NCI-H1105 treated with DMSO at 0.1 percent for 48 hours (cell line): ENCODE measurements around the gene HCST.
"Not testable (repeated sequence)": the region's sequence is repeated elsewhere in the genome, so short reads cannot be mapped to it uniquely, and the experiment has no call there.

ENCODE experiments used
- DNase-seq: peaks from one replicate; lab custom pipeline; 2025; lab: John Stamatoyannopoulos, UW

Gene HCST

DNA sequence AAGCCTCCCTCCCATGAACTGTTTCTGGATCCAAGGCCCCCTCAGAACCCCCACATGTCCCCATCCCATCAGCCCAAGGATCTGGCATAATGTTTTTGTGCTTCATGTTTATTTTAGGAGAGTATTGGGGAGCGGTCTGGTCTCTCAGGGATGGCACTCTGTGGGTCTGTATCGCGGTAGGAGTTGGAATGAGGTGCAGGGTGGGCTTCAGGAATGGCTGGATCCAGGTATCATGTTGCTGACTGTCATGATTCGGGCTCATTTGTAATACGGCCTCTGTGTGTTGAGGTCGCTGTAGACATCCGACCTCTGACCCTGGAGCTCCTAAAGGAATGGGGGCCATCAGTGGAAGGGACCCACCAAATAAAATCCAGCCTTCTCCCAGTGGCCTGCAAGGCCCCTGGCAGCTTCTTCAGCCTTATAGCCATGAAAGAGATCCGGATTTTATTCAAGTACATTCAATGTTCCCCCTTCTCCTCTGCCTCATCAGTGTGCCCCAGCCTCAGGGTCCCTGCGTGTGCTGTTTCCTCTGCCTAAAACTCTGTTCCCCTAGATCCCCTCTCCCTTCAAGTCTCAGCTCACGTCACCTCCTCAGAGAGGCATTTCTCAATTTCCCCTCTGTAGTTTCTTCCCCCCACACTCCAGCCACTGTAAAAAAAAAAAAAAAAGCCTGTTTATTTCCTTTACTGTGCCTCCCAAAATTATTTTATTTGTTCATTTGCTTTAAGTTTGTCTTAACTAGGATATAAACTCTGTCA lies 2.2 kb downstream of the HCST start:
- DNase-seq, result no peak

DNA sequence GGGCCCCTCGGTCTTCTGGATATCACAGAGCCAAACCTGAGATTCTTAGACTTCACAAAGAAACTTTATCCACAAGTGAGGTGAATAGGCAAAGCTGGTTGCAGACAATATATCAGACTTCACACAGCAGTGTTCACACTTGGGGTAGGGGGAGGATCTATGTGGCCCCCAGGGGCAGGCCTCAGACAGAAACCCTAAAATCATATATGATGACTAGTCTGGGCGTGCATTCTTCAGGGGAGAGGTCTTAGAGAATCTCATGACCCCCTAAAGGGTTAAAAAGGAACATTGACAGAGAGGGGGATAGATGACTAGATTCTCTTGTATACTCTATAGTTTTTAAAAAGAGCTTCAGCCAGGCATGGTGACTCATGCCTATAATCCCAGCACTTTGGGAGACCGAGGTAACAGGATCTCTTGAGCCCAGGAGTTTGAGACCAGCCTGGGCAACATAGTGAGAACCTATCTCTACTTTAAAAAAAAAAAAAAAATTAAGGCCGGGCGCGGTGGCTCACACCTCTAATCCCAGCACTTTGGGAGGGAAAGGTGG lies 2.9 kb downstream of the HCST start:
- DNase-seq, result no peak

DNA sequence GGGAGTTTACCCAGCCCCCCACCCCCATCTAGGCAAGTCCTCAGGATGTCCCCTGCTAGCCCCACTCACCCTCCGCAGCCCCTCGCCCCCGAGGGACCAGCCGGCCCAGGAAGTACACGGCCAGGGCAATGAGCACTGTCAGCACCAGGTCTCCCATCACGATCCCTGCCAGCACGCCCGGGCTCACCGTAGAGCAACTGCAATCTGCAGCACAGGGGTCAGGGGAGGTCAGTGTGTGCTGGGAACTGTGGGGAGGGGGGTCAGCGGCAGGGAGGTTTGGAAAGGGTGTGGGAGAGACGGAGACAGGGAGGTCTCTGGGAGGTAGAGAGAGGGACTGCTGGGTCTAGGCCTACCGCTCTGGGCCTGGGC lies 5.0 kb downstream of the HCST start:
- no peak for DNase-seq

DNA sequence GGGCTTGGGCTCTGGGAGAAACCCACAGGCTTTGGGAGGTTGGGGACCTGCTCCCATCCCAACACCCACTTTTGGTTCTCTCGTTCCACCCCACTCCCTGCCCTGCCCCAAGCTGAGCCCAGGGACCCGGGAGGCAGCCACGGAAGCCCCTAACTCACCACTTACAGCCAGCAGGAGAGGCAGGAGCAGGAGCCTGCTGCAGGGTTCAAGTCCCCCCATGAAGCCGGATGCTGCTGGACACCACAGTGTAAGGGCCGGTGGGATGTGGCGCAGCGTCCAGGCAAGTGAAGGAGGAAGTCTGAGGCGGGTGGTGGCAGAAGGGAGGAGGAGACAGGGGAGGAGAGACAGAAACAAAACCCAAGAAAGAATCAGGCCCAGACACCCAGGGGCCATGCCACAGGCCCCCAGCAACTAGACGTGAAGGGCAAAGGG lies 5.7 kb downstream of the HCST start, which contains the start of gene TYROBP:
Gene TYROBP (minus strand): TSS at position 286 of the 432 bp plus-strand sequence. CDS start 67 bp downstream, at position 219.
- no peak for DNase-seq

- no peak for DNase-seq
Observed at GRCh38 chr19:35908973-35909683, 6.8 kb downstream of the HCST start.

- no peak for DNase-seq
Observed at GRCh38 chr19:35909684-35910035, 7.3 kb downstream of the HCST start.

DNA sequence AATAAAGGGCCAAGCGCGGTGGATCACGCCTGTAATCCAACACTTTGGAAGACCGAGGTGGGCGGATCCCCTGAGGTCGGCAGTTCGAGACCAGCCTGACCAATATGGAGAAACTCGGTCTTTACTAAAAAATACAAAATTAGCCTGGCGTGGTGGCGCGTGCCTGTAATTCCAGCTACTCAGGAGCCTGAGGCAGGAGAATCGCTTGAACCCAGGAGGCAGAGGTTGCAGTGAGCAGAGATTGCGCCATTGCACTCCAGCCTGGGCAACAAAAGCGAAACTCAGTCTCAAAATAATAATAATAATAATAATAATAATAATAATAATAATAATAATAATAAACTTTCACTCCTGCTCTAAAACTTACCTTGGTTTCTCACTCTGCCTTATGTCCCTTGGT lies 8.0 kb downstream of the HCST start:
- not testable (repeated sequence) for DNase-seq

GRCh38 chr19:35911173-35911572 lies 8.8 kb downstream of the HCST start:
- DNase-seq, result no peak

- peak; percentile 40 for DNase-seq
Observed at GRCh38 chr19:35911790-35912189, 9.5 kb downstream of the HCST start.

GRCh38 chr19:35913589-35913988 lies 11.3 kb downstream of the HCST start:
- no peak for DNase-seq

- DNase-seq, result no peak
Observed at GRCh38 chr19:35915443-35915842, 13.1 kb downstream of the HCST start.

DNA sequence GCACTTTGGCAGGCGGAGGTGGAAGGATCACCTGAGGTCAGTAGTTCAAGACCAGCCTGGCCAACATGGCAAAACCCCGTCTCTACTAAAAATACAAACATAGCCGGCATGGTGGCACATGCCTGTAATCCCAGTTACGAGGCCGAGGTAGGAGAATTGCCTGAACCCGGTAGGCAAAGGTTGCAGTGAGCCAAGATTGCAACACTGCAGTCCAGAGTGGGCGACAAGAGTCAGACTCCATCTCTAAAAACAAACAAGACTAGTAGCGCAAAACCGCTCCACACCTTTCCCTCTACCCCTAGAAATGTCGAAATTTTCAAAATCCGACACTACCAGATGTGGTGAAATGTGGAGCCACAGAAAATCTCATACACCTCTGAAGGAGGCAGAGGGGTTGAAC lies 17.0 kb downstream of the HCST start:
- DNase-seq, result no peak

- DNase-seq, result no peak
Observed at GRCh38 chr19:35921012-35921411, 18.7 kb downstream of the HCST start.

DNA sequence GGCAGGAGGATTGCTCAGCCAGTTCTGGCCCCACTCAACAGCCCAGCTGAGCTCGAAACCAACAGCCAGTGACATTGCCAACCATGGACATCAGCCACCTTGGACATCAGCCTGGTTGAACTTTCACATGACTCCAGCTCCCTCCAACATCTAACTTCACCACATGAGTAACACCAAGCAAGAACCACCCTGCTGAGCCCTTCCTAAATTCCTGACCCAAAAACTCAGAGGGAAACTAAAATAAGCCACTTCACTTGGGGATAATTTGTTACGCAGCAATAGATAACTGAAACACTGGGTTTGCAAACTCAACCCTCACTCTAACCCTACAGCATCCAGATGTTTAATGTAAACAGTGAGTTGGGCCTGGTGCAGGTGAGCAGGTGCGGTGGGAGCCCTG lies 23.2 kb downstream of the HCST start:
- DNase-seq, result no peak

- DNase-seq, result no peak
Observed at GRCh38 chr19:35928507-35928906, 26.2 kb downstream of the HCST start.

DNA sequence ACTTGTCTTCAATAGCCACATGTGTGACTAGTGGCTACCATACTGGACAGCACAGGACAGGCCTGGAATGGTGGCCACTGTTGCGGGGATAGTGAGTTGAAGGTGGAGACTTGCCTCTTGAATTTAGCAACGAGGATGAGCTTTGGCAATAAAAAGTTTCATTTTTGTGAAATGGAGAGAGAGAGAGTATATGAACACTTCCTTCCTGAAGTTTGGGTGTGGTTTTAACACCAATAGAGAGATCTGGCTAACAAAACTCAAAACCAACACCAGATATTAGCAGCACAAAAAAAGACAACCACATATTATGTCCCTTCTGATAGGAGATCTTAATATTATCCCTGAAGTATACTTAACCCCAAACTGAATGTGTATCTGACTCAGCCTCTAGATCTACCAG lies 27.5 kb downstream of the HCST start:
- DNase-seq, result no peak

DNA sequence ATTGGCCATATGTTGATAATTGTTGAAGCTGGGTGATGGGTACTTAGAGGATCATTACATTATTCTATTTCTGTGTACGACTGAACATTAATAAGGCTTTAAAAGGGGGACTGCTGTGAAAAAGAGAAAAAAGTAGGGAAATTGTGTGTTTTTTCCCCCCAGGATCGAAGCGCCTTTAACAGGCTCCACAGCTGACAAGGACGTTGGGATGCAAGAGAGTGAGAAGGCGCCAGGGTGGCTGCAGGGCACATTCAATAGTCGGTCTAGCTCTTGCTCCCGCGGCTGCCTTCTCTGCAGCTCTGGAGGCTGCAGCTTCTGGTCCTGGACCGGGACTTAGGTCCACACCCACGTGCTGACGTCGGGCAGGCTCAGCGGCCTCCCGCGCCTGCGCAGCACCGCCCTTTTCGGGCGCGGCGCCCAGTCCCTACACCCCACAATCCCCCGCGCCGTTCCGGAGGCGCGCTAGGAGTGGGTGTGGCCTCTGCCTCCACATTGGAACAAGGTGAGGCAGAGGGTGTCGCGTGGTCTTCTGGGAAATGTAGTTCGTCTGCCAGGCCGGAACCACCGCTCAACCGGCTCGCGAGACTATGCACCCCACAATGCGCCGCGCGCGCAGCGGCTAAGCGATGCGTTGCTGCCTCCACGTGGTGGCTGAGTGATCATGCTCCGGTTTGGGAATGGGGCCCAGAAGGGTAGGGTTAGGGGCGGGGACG lies 29.0 kb downstream of the HCST start:
- DNase-seq, result peak; percentile 99

DNA sequence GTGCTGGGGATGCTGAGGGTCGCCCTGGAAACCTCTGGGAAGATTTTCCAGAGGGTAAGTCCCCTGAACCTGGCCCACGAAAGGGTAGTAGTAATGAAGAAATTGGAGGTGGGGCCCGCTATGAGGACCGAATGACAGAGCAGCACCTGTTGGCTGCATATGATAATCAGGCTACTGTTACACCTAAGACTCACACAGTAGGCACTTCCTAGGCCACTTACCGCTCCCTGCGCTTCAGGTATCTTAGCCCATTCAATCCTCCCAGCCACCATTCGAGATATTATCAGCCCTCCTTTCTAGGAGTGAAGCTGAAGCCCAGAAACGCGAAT lies 29.5 kb downstream of the HCST start:
- DNase-seq, result no peak

DNA sequence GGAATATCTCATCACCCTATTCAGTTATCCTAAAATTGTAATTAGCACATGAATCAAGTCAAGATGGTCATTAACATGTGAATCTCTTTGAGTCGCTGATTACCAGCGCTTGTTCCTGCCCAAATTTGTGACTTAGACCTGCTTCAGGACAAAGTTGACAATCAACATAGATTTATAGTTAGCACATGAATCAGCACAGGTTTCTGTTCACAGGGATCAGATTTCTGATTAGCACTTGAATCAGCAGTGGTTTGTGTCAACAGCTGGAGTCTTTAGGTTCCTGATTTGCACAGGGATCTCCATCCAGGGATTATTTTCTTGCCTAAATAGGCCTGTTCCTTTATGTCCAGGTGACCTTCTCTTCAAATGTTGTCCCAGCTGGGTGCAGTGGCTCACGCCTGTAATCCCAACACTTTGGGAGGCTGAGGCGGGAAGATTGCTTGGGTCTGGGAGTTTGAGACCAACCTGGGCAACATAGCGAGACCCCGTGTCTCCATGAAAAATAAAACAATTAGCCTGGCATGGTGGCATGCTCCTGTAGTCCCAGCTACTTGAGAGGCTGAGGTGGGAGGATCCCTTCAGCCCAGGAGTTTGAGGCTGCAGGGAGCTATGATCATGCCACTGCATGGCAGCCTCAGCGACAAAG lies 30.1 kb downstream of the HCST start:
- DNase-seq, result no peak

DNA sequence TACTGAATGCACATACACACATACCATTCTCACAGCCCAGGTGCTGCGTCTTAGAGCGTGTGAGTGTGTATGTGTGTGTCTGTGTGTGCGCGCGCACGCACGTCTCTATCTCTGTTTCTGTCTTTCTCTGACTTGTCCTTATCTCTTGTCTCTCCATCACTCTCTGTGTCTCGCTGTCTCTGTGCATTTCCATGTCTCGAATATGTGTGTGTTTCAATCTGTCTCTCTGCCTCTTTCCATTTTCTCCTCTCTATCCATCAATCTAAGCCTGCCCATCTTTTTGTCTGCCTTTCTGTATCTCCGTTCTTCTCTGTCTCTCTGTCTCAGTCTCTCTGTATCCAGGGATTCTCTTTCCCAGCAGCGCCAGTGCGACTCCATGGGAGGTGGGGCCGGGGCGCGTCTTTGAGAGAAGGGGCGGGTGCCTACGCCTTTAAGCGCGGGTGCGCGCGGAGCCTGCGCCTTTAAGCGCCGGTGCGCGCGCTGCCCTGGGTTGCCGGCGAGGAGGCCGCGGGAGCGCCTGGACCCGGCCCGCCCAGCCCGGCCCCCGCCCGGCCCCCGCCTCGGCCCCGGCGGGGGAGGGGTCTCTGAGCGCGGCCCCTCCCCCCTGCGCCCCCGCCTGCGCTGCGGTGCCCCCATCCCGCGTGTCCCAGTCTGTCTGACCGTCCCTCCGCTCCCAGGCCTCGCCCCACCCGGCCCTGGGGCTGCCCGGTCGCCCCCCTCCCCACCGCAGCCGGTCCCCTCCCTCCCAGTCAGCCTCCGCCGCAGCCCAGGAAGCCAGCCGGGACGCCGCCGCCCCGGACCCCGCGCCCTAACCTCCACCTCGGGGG lies 33.8 kb downstream of the HCST start, which contains the start of gene LRFN3:
Gene LRFN3 (plus strand): TSS at position 464 of the 827 bp plus-strand sequence. CDS start 3,052 bp downstream, outside the sequence.
- peak; percentile 77 for DNase-seq

- no peak for DNase-seq
Observed at GRCh38 chr19:35936738-35937268, 34.5 kb downstream of the HCST start.
